HG02973 (cell line): Measurements from ENCODE around the gene RPH3AL.

Experiments
- ATAC-seq: cut with Tn5 transposase; IDR thresholded peaks from one replicate; pipeline ENCODE4 v1.9.1; 2021; ENCODE audit warnings: moderate library complexity; ENCODE audit not compliant: unreplicated experiment

RPH3AL gene

GRCh38 chr17:337022-337420 lies 15.6 kb downstream of the RPH3AL start:
- no peak for ATAC-seq

- ATAC-seq = no peak
Measured at GRCh38 chr17:336110-337021, 16.2 kb downstream of the RPH3AL start.

- no peak for ATAC-seq
Measured at GRCh38 chr17:335691-336090, 16.9 kb downstream of the RPH3AL start.

GRCh38 chr17:334974-335481 lies 17.6 kb downstream of the RPH3AL start:
- ATAC-seq = no peak

- no peak for ATAC-seq
Measured at GRCh38 chr17:333626-334396, 18.8 kb downstream of the RPH3AL start.

GRCh38 chr17:332558-333322 lies 19.9 kb downstream of the RPH3AL start:
- no peak for ATAC-seq

- ATAC-seq = no peak
Measured at GRCh38 chr17:332023-332422, 20.6 kb downstream of the RPH3AL start.

GRCh38 chr17:330993-331701 lies 21.5 kb downstream of the RPH3AL start:
- ATAC-seq = no peak

- no peak for ATAC-seq
Measured at GRCh38 chr17:329784-330420, 22.7 kb downstream of the RPH3AL start.

- ATAC-seq = no peak
Measured at GRCh38 chr17:327971-328370, 24.6 kb downstream of the RPH3AL start.

- ATAC-seq = no peak
Measured at GRCh38 chr17:327296-327695, 25.3 kb downstream of the RPH3AL start.

- ATAC-seq = no peak
Measured at GRCh38 chr17:326010-326621, 26.5 kb downstream of the RPH3AL start.

GRCh38 chr17:325270-326009 lies 27.2 kb downstream of the RPH3AL start:
- ATAC-seq = no peak

GRCh38 chr17:323721-324571 lies 28.7 kb downstream of the RPH3AL start:
- no peak for ATAC-seq

- ATAC-seq = no peak
Measured at GRCh38 chr17:323181-323580, 29.4 kb downstream of the RPH3AL start.

- ATAC-seq = no peak
Measured at GRCh38 chr17:322006-322780, 30.4 kb downstream of the RPH3AL start.

GRCh38 chr17:321386-321941 lies 31.1 kb downstream of the RPH3AL start:
- no peak for ATAC-seq
